Keratinocyte (primary cell): ENCODE data around the gene DNAJC17. TPM values are rescaled to one million over a fixed set of nuclear protein-coding genes. Genes with fewer than 3 reads are reported as not detected.

Experiments used
- DNase-seq: peaks from one replicate; pipeline ENCODE4 v3.0.0-alpha.2; 2011; ENCODE audit warnings: low read depth, missing footprints, low spot score
- FAIRE-seq: peaks from 2 replicates; lab custom pipeline; 2011; peaks lifted over from hg19 to GRCh38; lab: Jason Lieb, UNC
- H2AFZ ChIP-seq: 2 replicates; pipeline ENCODE4 v1.6.0; 2012; ENCODE audit warnings: low read length, control low read depth, inconsistent platforms; ENCODE audit not compliant: control insufficient read depth
- H3K27ac ChIP-seq: 2 replicates; pipeline ENCODE4 v1.5.1; 2011; ENCODE audit warnings: low read length; ENCODE audit not compliant: control insufficient read depth, insufficient read depth
- H3K27me3 ChIP-seq: 3 replicates; pipeline ENCODE4 v1.6.0; 2011; ENCODE audit warnings: low read length; ENCODE audit not compliant: control insufficient read depth, insufficient read depth; ENCODE audit errors: extremely low read depth
- H3K36me3 ChIP-seq, 2 experiments: 2 replicates in 1 of 2; 3 replicates in 1 of 2; pipeline ENCODE4 v1.5.1; 2011; ENCODE audit warnings: low read length in 2 of 2, mild to moderate bottlenecking in 1 of 2; ENCODE audit not compliant: control insufficient read depth in 2 of 2, insufficient read depth in 2 of 2; ENCODE audit errors: extremely low read depth in 1 of 2
- H3K4me1 ChIP-seq: 3 replicates; pipeline ENCODE4 v1.5.1; 2011; ENCODE audit warnings: low read length; ENCODE audit not compliant: control insufficient read depth, insufficient read depth; ENCODE audit errors: extremely low read depth
- H3K4me2 ChIP-seq: 3 replicates; pipeline ENCODE4 v1.6.0; 2011; ENCODE audit warnings: low read depth, low read length; ENCODE audit not compliant: control insufficient read depth, insufficient read depth; ENCODE audit errors: extremely low read depth
- H3K4me3 ChIP-seq, 3 experiments: fragments of 200-600 bp in 1 of 3; sonication (generic) in 1 of 3; 2 replicates in 2 of 3; 3 replicates in 1 of 3; pipeline ENCODE4 v1.5.1; 2011 to 2016; ENCODE audit warnings: low read length in 3 of 3, mild to moderate bottlenecking in 3 of 3, control low read depth in 2 of 3, inconsistent platforms in 1 of 3, low read depth in 1 of 3, mixed read lengths in 1 of 3, mixed run types in 1 of 3, moderate library complexity in 1 of 3; ENCODE audit not compliant: control insufficient read depth in 2 of 3, insufficient read depth in 2 of 3; ENCODE audit errors: extremely low read depth in 1 of 3
- H3K79me2 ChIP-seq: 2 replicates; pipeline ENCODE4 v1.6.0; 2012; ENCODE audit warnings: low read length; ENCODE audit not compliant: control insufficient read depth, insufficient read depth
- H3K9ac ChIP-seq: 3 replicates; pipeline ENCODE4 v1.6.0; 2011; ENCODE audit warnings: low read length; ENCODE audit not compliant: control insufficient read depth, insufficient read depth; ENCODE audit errors: extremely low read depth
- H3K9me1 ChIP-seq: 3 replicates; pipeline ENCODE4 v1.6.0; 2011; ENCODE audit warnings: low read length; ENCODE audit not compliant: control insufficient read depth, insufficient read depth; ENCODE audit errors: extremely low read depth
- H3K9me3 ChIP-seq: 2 replicates; pipeline ENCODE4 v1.5.1; 2012; ENCODE audit warnings: low read depth, low read length; ENCODE audit not compliant: control insufficient read depth
- H4K20me1 ChIP-seq: 3 replicates; pipeline ENCODE4 v1.6.0; 2011; ENCODE audit warnings: low read length; ENCODE audit not compliant: control insufficient read depth, insufficient read depth; ENCODE audit errors: extremely low read depth
- EZH2 ChIP-seq: IDR thresholded peaks from one replicate; pipeline ENCODE4 v1.6.1; 2012; ENCODE audit warnings: inconsistent platforms, mild to moderate bottlenecking, low read length, moderate library complexity
- dilution Hi-C: fragments of 300-500 bp; cut with MboI; formaldehyde crosslinking; loops from one replicate; pipeline ENCODE4 v1.7.0; 2020; ENCODE audit warnings: low sequenced_read_pairs; ENCODE audit not compliant: extremely low pct_ligation_motif_present
- polyA plus RNA-seq, 5 experiments: library from polyadenylated mRNA; depleted of rRNA in 3 of 5; stranded (reverse) in 3 of 5; stranded (forward) in 1 of 5; unstranded in 1 of 5; fragments of >200 nt; gene quantifications; 1 replicate in 1 of 5; 2 replicates in 3 of 5; 3 replicates in 1 of 5; pipeline versions ENCODE4 v1.2.1 to v1.2.3, GENCODE V29; 2011 to 2012; ENCODE audit warnings: missing spikeins in 2 of 5, low read depth in 1 of 5, low replicate concordance in 1 of 5
- TF ChIP-seq, protein P1 (sequence below), 3 experiments: IDR thresholded peaks in 1 of 3; conservative IDR thresholded peaks in 1 of 3; optimal IDR thresholded peaks in 1 of 3; 2 replicates in 2 of 3; 3 replicates in 1 of 3; pipeline versions ENCODE3 to v1.5.1; 2011; ENCODE audit warnings: low read length in 3 of 3, mild to moderate bottlenecking in 3 of 3, moderate library complexity in 2 of 3, control low read depth in 1 of 3, inconsistent platforms in 1 of 3; ENCODE audit not compliant: insufficient read depth in 2 of 3; ENCODE audit errors: extremely low read depth in 1 of 3

Gene DNAJC17
- polyA plus RNA-seq, 1 donor (not counting 4 experiments of a cell fraction or from before 2014, with no cell fraction given) = 35.3 TPM

- H3K4me2 ChIP-seq = no peak overlapping the region
- H3K36me3 ChIP-seq = peaks cover 9 to 12% of the 10 kb centered on the region in 2 experiments
- TF ChIP-seq, protein P1, sequence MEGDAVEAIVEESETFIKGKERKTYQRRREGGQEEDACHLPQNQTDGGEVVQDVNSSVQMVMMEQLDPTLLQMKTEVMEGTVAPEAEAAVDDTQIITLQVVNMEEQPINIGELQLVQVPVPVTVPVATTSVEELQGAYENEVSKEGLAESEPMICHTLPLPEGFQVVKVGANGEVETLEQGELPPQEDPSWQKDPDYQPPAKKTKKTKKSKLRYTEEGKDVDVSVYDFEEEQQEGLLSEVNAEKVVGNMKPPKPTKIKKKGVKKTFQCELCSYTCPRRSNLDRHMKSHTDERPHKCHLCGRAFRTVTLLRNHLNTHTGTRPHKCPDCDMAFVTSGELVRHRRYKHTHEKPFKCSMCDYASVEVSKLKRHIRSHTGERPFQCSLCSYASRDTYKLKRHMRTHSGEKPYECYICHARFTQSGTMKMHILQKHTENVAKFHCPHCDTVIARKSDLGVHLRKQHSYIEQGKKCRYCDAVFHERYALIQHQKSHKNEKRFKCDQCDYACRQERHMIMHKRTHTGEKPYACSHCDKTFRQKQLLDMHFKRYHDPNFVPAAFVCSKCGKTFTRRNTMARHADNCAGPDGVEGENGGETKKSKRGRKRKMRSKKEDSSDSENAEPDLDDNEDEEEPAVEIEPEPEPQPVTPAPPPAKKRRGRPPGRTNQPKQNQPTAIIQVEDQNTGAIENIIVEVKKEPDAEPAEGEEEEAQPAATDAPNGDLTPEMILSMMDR (optimal IDR thresholded peaks at IDR 0.05 in 1 of 3, IDR thresholded peaks at IDR 0.05 in 1 of 3, conservative IDR thresholded peaks at IDR 0.05 in 1 of 3; ENCODE audit: extremely low read depth in 1 of 3, insufficient read depth in 2 of 3, low read length in 3 of 3) = no peak
- TF ChIP-seq EZH2 = no peak
- FAIRE-seq (no peak), DNase-seq (no peak)
- no peaks in the 10 kb centered on the region for H3K9me3 ChIP-seq
- H3K27ac ChIP-seq = peak overlapping the region; percentile 91
- peaks cover 71% of the 10 kb centered on the region for H3K4me1 ChIP-seq
- dilution Hi-C loops = no loop called here
- no peaks in the 10 kb centered on the region for H3K27me3 ChIP-seq
- no peak overlapping the region for H3K4me3 ChIP-seq
- peaks cover 2% of the 10 kb centered on the region for H3K9me1 ChIP-seq
- no peaks in the 10 kb centered on the region for H3K79me2 ChIP-seq
- H4K20me1 ChIP-seq = no peaks in the 10 kb centered on the region
- H2AFZ ChIP-seq = no peak overlapping the region
- no peak overlapping the region for H3K9ac ChIP-seq
Observed at GRCh38 chr15:40767838-40768500, 39.3 kb downstream of the DNAJC17 start.

DNA sequence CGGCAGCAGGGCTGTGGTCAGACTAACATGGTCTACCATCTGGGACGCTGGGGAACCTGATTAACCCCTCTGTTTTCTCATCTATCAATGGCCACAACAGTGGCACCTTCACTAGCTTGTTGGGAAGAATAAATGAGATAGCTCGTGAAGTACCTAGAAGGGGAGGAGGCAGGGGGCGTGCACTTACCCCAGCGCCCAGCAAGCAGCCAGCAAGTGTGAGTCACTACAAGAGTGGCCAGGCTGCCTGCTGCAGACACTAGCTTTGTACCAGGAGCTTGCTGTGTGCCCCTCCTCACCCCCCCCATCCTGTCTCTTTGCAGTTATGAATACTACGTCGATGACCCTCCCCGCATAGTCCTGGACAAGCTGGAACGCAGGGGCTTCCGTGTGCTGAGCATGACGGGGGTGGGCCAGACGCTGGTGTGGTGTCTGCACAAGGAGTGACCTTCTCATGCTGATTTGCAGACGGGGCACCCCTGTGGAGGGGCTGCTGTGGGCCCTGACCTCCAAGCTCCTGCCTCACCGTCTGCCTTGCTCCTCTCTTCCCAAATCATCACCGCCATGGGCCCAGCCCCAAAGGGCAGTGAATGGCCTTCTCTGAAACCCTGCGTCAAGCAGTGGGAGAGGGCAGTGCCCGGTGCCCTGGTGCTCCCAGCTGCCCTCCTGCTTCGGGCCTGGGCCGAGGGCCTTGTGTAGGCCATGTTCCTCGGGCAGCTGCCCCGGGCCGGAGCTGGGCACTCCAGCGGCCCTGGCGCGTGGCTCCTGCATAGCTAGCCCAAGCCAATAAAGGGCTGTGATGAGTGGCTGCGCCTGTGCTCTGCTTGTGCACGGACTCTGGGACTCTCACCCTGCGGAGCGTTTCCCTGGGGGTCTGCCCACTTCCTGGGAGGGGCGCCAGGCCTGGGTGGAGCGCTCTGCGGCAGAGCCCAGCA, 40.1 kb downstream of the DNAJC17 start:
- H4K20me1 ChIP-seq = no peaks in the 10 kb centered on the region
- H3K4me2 ChIP-seq = peak overlapping the region; percentile 52
- no peak overlapping the region for H3K9ac ChIP-seq
- no peaks in the 10 kb centered on the region for H3K27me3 ChIP-seq
- no peaks in the 10 kb centered on the region for H3K9me3 ChIP-seq
- no peak overlapping the region for H3K27ac ChIP-seq
- H2AFZ ChIP-seq = no peak overlapping the region
- dilution Hi-C loops = no loop called here
- H3K4me1 ChIP-seq = peaks cover 74% of the 10 kb centered on the region
- no peak for DNase-seq
- H3K4me3 ChIP-seq = peak overlapping the region in 1 of 3 experiments; percentile 21
- peaks cover 8 to 9% of the 10 kb centered on the region in 2 experiments for H3K36me3 ChIP-seq
- H3K79me2 ChIP-seq = no peaks in the 10 kb centered on the region
- H3K9me1 ChIP-seq = peaks cover 2% of the 10 kb centered on the region
- TF ChIP-seq EZH2 = no peak
- TF ChIP-seq, protein P1 (optimal IDR thresholded peaks at IDR 0.05 in 1 of 3, IDR thresholded peaks at IDR 0.05 in 1 of 3, conservative IDR thresholded peaks at IDR 0.05 in 1 of 3; ENCODE audit: extremely low read depth in 1 of 3, insufficient read depth in 2 of 3, low read length in 3 of 3) = no peak
- peak; percentile 62 for FAIRE-seq
